Lower lobe of right lung (tissue), 2 donors: Measurements from ENCODE around the gene COPB2. TPM values are rescaled to one million over a fixed set of nuclear protein-coding genes. Genes with fewer than 3 reads are reported as not detected.

Source experiments
- ATAC-seq, 2 donors: fragments of 200-7000 bp; cut with Tn5 transposase; one replicate each; pipeline ENCODE4 v1.9.1; 2020 to 2022; ENCODE audit warnings: mild to moderate bottlenecking in 2 of 2, moderate library complexity in 2 of 2
- DNase-seq: peaks from one replicate; pipeline ENCODE4 v3.0.0-alpha.2; 2020
- H3K27ac ChIP-seq: fragments of 200-600 bp; one replicate; pipeline ENCODE4 v1.8.0; 2022
- H3K27me3 ChIP-seq: fragments of 200-600 bp; one replicate; pipeline ENCODE4 v1.8.0; 2022; ENCODE audit warnings: low read depth
- H3K36me3 ChIP-seq: fragments of 200-600 bp; one replicate; pipeline ENCODE4 v1.8.0; 2022; ENCODE audit warnings: mild to moderate bottlenecking
- H3K4me1 ChIP-seq: fragments of 200-600 bp; one replicate; pipeline ENCODE4 v1.8.0; 2022
- H3K4me3 ChIP-seq: fragments of 200-600 bp; one replicate; pipeline ENCODE4 v1.8.0; 2022; ENCODE audit warnings: mild to moderate bottlenecking
- H3K9me3 ChIP-seq: fragments of 200-600 bp; one replicate; pipeline ENCODE4 v1.8.0; 2022
- CTCF ChIP-seq: fragments of 200-600 bp; IDR thresholded peaks from one replicate; pipeline ENCODE4 v1.8.0; 2022; ENCODE audit warnings: antibody characterized with exemption, mild to moderate bottlenecking
- intact Hi-C: fragments of 100-400 bp; cut with DNase I; formaldehyde crosslinking; loops from one replicate; pipeline ENCODE4 v1.11.0; 2022
- total RNA-seq: library from RNA; stranded (reverse); fragmentation: NEBNext Ultra II Directional; extraction: Animal tissue kit (Norgen Biotek cat#: 25700); gene quantifications from one replicate; pipeline ENCODE4 v1.2.1, GENCODE V29; 2021
- donor health status: DM: no; HTN: yes; CAD: no; lungs with severe emphysema.

COPB2 gene
- total RNA-seq, 1 donor from 2014 or later: 109 TPM

GRCh38 chr3:139317215-139317614 lies 72.2 kb downstream of the COPB2 start:
- DNase-seq (no peak), ATAC-seq (no peak)
- H3K4me3 ChIP-seq: no peak overlapping the region
- no peaks in the 10 kb centered on the region for H3K27me3 ChIP-seq
- no peaks in the 10 kb centered on the region for H3K36me3 ChIP-seq
- intact Hi-C loops: no loop called here
- H3K4me1 ChIP-seq: no peaks in the 10 kb centered on the region
- no peak for TF ChIP-seq CTCF
- H3K27ac ChIP-seq: no peak overlapping the region
- no peaks in the 10 kb centered on the region for H3K9me3 ChIP-seq

- Histone ChIP-seq H3K4me3 (no peak overlapping the region), H3K9me3 (no peaks in the 10 kb centered on the region), H3K36me3 (no peaks in the 10 kb centered on the region), H3K27ac (no peak overlapping the region), H3K4me1 (no peaks in the 10 kb centered on the region), H3K27me3 (no peaks in the 10 kb centered on the region)
- intact Hi-C loops: no loop called here
- ATAC-seq (no peak), DNase-seq (no peak)
- TF ChIP-seq CTCF: no peak
Measured at GRCh38 chr3:139313921-139314320, 75.5 kb downstream of the COPB2 start.

GRCh38 chr3:139312959-139313358 lies 76.5 kb downstream of the COPB2 start:
- no peak for DNase-seq
- Histone ChIP-seq H3K9me3 (no peaks in the 10 kb centered on the region), H3K4me1 (no peaks in the 10 kb centered on the region), H3K4me3 (no peak overlapping the region), H3K27ac (no peak overlapping the region), H3K36me3 (no peaks in the 10 kb centered on the region), H3K27me3 (no peaks in the 10 kb centered on the region)
- peak in 1 of 2 donors; percentile 31 for ATAC-seq
- no peak for TF ChIP-seq CTCF
- intact Hi-C loops: no loop called here

- no peak for ATAC-seq
Measured at GRCh38 chr3:139312416-139312815, 77.0 kb downstream of the COPB2 start.

GRCh38 chr3:139311557-139311956 lies 77.9 kb downstream of the COPB2 start:
- H3K36me3 ChIP-seq: no peaks in the 10 kb centered on the region
- no peaks in the 10 kb centered on the region for H3K9me3 ChIP-seq
- no peaks in the 10 kb centered on the region for H3K4me1 ChIP-seq
- no peak overlapping the region for H3K27ac ChIP-seq
- no peak for TF ChIP-seq CTCF
- H3K4me3 ChIP-seq: no peak overlapping the region
- no peak for DNase-seq
- intact Hi-C loops: no loop called here
- ATAC-seq: no peak
- H3K27me3 ChIP-seq: no peaks in the 10 kb centered on the region

More at GRCh38 chr3:139312416-139312815, 77.0 kb downstream of the COPB2 start:
- H3K9me3 ChIP-seq: no peaks in the 10 kb centered on the region
- intact Hi-C loops: no loop called here
- H3K27me3 ChIP-seq: no peaks in the 10 kb centered on the region
- H3K4me3 ChIP-seq: no peak overlapping the region
- H3K36me3 ChIP-seq: no peaks in the 10 kb centered on the region
- DNase-seq: no peak
- H3K4me1 ChIP-seq: no peaks in the 10 kb centered on the region
- no peak for TF ChIP-seq CTCF
- no peak overlapping the region for H3K27ac ChIP-seq

GRCh38 chr3:139310474-139310933 lies 78.9 kb downstream of the COPB2 start:
- H3K27me3 ChIP-seq: no peaks in the 10 kb centered on the region
- H3K4me1 ChIP-seq: no peaks in the 10 kb centered on the region
- no peak for ATAC-seq
- intact Hi-C loops: no loop called here
- H3K4me3 ChIP-seq: no peak overlapping the region
- no peak for DNase-seq
- no peak overlapping the region for H3K27ac ChIP-seq
- H3K9me3 ChIP-seq: no peaks in the 10 kb centered on the region
- no peak for TF ChIP-seq CTCF
- no peaks in the 10 kb centered on the region for H3K36me3 ChIP-seq
